Sigmoid colon (tissue), 3 donors: ENCODE measurements around the gene USH2A.

Experiments used
- CTCF ChIP-seq, 4 experiments: fragments of 450-650 bp in 3 of 4; fragments of 200-600 bp in 1 of 4; IDR thresholded peaks; one replicate each; pipeline ENCODE4 v1.5.1; 2016 to 2019; ENCODE audit warnings: antibody characterized with exemption in 4 of 4, mild to moderate bottlenecking in 3 of 4, moderate library complexity in 2 of 4
- POLR2A ChIP-seq, 2 donors: fragments of 450-650 bp; IDR thresholded peaks; one replicate each; pipeline ENCODE4 v1.6.1; 2016; ENCODE audit warnings: antibody characterized with exemption in 2 of 2, mild to moderate bottlenecking in 2 of 2, moderate library complexity in 2 of 2

- TF ChIP-seq POLR2A (IDR thresholded peaks at IDR 0.05) = no peak
- TF ChIP-seq CTCF (IDR thresholded peaks at IDR 0.05) = no peak
Observed at GRCh38 chr1:216390956-216391355, 32.3 kb downstream of the USH2A start.
